ENCODE measurements around the gene PHYKPL. TPM values are rescaled to one million over a fixed set of nuclear protein-coding genes. Genes with fewer than 3 reads are reported as not detected.

PHYKPL gene
- total RNA-seq, 1 experiment from 2014 or later = 43.2 TPM

- no peaks in the 10 kb centered on the region for H3K9me3 ChIP-seq (ENCODE audit: control insufficient read depth, insufficient read depth, low read depth, low read length)
- TF ChIP-seq SIN3A (IDR thresholded peaks at IDR 0.05; ENCODE audit: borderline replicate concordance, insufficient read depth, low read depth, low read length) (no peak), TCF7L2 (IDR thresholded peaks at IDR 0.05; ENCODE audit: low read depth, low read length) (no peak), POLR2AphosphoS5 (IDR thresholded peaks at IDR 0.05; ENCODE audit: low read depth, low read length) (no peak), REST (IDR thresholded peaks at IDR 0.05; ENCODE audit: insufficient read depth in 1 of 2, low read depth in 2 of 2, low read length in 1 of 2) (no peak), CTCF (IDR thresholded peaks at IDR 0.05) (no peak)
- H3K27me3 ChIP-seq (ENCODE audit: control insufficient read depth, insufficient read depth, low read length) = no peaks in the 10 kb centered on the region
- no peak overlapping the region for H3K27ac ChIP-seq (ENCODE audit: low read length)
- intact Hi-C loops (cut with micrococcal nuclease; ENCODE audit: unreplicated experiment) (no loop called here), in situ Hi-C loops (cut with HindIII; ENCODE audit: low pct_unique_long_range_greater_than_20kb, low sequenced_read_pairs) (no loop called here)
- BruUV-seq (replicated peaks) = no TSS peak
- CTCF ChIA-PET = no interaction called here
- H3K36me3 ChIP-seq (ENCODE audit: control insufficient read depth, insufficient read depth, low read length) = no peaks in the 10 kb centered on the region
- no peak for DNase-seq (ENCODE audit: low read depth, low spot score)
- ATAC-seq = no peak
- H3K4me1 ChIP-seq (ENCODE audit: control insufficient read depth, insufficient read depth, low read length) = no peaks in the 10 kb centered on the region
- no peak overlapping the region for H3K4me3 ChIP-seq (ENCODE audit: low read depth in 2 of 2, low read length in 2 of 2)
- POLR2A ChIA-PET = no interaction called here
Observed at GRCh38 chr5:178272591-178272990, 40.0 kb upstream of the PHYKPL start.

- in situ Hi-C loops (cut with HindIII; ENCODE audit: low pct_unique_long_range_greater_than_20kb, low sequenced_read_pairs) = no loop called here
- no peak for DNase-seq (ENCODE audit: low read depth, low spot score)
- POLR2A ChIA-PET = no interaction called here
Observed at GRCh38 chr5:178271726-178272479, 39.3 kb upstream of the PHYKPL start.

More at GRCh38 chr5:178271726-178272479, 39.3 kb upstream of the PHYKPL start:
- Histone ChIP-seq H3K4me1 (ENCODE audit: control insufficient read depth, insufficient read depth, low read length) (no peaks in the 10 kb centered on the region), H3K4me3 (ENCODE audit: low read depth in 2 of 2, low read length in 2 of 2) (no peak overlapping the region), H3K36me3 (ENCODE audit: control insufficient read depth, insufficient read depth, low read length) (no peaks in the 10 kb centered on the region), H3K27ac (ENCODE audit: low read length) (no peak overlapping the region), H3K9me3 (ENCODE audit: control insufficient read depth, insufficient read depth, low read depth, low read length) (no peaks in the 10 kb centered on the region), H3K27me3 (ENCODE audit: control insufficient read depth, insufficient read depth, low read length) (no peaks in the 10 kb centered on the region)
- TF ChIP-seq SIN3A (IDR thresholded peaks at IDR 0.05; ENCODE audit: borderline replicate concordance, insufficient read depth, low read depth, low read length) (no peak), TCF7L2 (IDR thresholded peaks at IDR 0.05; ENCODE audit: low read depth, low read length) (no peak), POLR2AphosphoS5 (IDR thresholded peaks at IDR 0.05; ENCODE audit: low read depth, low read length) (no peak), REST (IDR thresholded peaks at IDR 0.05; ENCODE audit: insufficient read depth in 1 of 2, low read depth in 2 of 2, low read length in 1 of 2) (no peak), CTCF (IDR thresholded peaks at IDR 0.05) (no peak)
- CTCF ChIA-PET = no interaction called here
- BruUV-seq (replicated peaks) = no TSS peak
- intact Hi-C loops (cut with micrococcal nuclease; ENCODE audit: unreplicated experiment) = no loop called here
- 0 out of 2 replicates have a peak, but pooled peaks have one; percentile 24 for ATAC-seq
